Small intestine (tissue), 7 donors: ENCODE measurements around the gene KRTAP1-3. TPM values are rescaled to one million over a fixed set of nuclear protein-coding genes. Genes with fewer than 3 reads are reported as not detected.

Source experiments
- DNase-seq, 2 donors: peaks; one replicate each; pipeline versions ENCODE4 v3.0.0 to v3.0.0-alpha.2; 2013
- FAIRE-seq: peaks from 2 replicates; lab custom pipeline; 2012; peaks lifted over from hg19 to GRCh38; lab: Jason Lieb, UNC
- H3K27ac ChIP-seq, 3 donors: one replicate each; pipeline ENCODE4 v1.5.1; 2013; ENCODE audit warnings: low read length in 2 of 3, mild to moderate bottlenecking in 2 of 3, control low read depth in 1 of 3, inconsistent platforms in 1 of 3, low read depth in 1 of 3, moderate library complexity in 1 of 3
- H3K27me3 ChIP-seq, 3 donors: one replicate each; pipeline ENCODE4 v1.6.1; 2013; ENCODE audit warnings: low read length in 3 of 3, inconsistent platforms in 1 of 3; ENCODE audit not compliant: control insufficient read depth in 3 of 3, insufficient read depth in 3 of 3
- H3K36me3 ChIP-seq, 3 donors: one replicate each; pipeline ENCODE4 v1.6.1; 2013; ENCODE audit warnings: low read length in 3 of 3, inconsistent platforms in 1 of 3, low read depth in 1 of 3, mild to moderate bottlenecking in 1 of 3, moderate library complexity in 1 of 3; ENCODE audit not compliant: control insufficient read depth in 3 of 3, insufficient read depth in 2 of 3
- H3K4me1 ChIP-seq, 3 donors: one replicate each; pipeline ENCODE4 v1.6.1; 2013; ENCODE audit warnings: low read length in 2 of 3, inconsistent platforms in 1 of 3, low read depth in 1 of 3, mild to moderate bottlenecking in 1 of 3, moderate library complexity in 1 of 3; ENCODE audit not compliant: control insufficient read depth in 3 of 3, insufficient read depth in 2 of 3
- H3K4me3 ChIP-seq, 3 donors: one replicate each; pipeline ENCODE4 v1.5.1; 2013; ENCODE audit warnings: low read length in 3 of 3, control low read depth in 1 of 3, inconsistent platforms in 1 of 3, low read depth in 1 of 3, mild to moderate bottlenecking in 1 of 3, moderate library complexity in 1 of 3
- H3K9me3 ChIP-seq, 2 donors: one replicate each; pipeline ENCODE4 v1.6.1; 2013; ENCODE audit warnings: low read depth in 1 of 2, low read length in 1 of 2; ENCODE audit not compliant: control insufficient read depth in 2 of 2, insufficient read depth in 1 of 2
- WGBS, 3 donors: extraction: QIAGEN DNeasy Blood & Tissue Kit; methylation state at CpG; one replicate each; pipeline ENCODE4 v1.1.7; 2013; 5-methylcytosine and 5-hydroxymethylcytosine counted together
- polyA plus RNA-seq, 4 donors: library from polyadenylated mRNA; stranded (reverse) in 3 of 4; unstranded in 1 of 4; fragments of 200-250 nt in 3 of 4; fragments of 120-200 nt in 1 of 4; gene quantifications; one replicate each; pipeline versions ENCODE4 v1.2.1 to v1.2.3, GENCODE V29; 2013
- donor health status: healthy with polysubstance abuse.
- donor health status: control.
- donor health status: control.
- donor health status: Bipolar disorder and iron deficiency.
- donor health status: healthy.

Gene KRTAP1-3
- polyA plus RNA-seq, 4 donors = not detected

DNA sequence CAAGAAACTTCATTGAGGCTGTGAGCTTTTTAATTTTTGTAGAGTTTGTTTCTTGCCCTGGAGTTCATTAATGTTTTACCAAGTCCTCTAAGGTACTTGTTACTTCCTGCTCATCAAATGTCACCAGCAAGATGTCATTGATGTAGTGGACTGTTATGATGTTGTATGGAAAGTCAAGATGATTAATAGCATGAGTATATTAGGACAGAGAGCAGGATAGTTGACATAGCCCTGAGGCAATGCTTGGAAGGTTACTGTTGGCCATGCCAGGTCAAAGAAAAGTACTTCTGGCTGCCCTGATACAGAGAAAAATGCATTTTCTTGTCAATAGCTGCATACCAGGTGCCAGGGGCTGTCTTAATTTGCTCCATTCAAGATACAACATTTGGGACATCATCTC lies 14.3 kb downstream of the KRTAP1-3 start:
- no peak overlapping the region for H3K27ac ChIP-seq
- FAIRE-seq (no peak), DNase-seq (no peak)
- peaks cover 0 to 2% (median 0%) of the 10 kb centered on the region in 3 donors for H3K27me3 ChIP-seq
- no peak overlapping the region for H3K4me3 ChIP-seq
- no peaks in the 10 kb centered on the region for H3K36me3 ChIP-seq
- no peaks in the 10 kb centered on the region for H3K4me1 ChIP-seq
- no peaks in the 10 kb centered on the region for H3K9me3 ChIP-seq

DNA sequence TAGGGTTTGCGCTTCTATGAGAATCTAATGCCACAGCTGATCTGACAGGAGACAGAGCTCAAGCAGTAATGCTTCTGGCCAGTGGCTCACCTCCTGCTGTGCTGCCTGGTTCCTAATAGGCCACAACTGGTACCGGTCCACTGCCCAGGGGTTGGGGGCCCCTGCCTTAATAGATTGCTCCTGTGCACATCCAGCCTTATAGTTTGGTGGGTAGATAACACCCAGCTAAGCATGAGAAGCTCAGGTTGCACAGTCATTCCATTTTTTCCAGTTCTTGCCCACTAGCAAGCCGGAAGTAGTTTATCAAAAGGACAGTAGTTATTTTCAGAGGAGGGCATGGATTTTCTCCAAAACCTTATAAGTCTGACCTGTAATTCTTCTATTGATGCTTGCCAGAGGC lies 15.3 kb downstream of the KRTAP1-3 start:
- H3K27me3 ChIP-seq = peaks cover 0 to 2% (median 0%) of the 10 kb centered on the region in 3 donors
- DNase-seq (no peak), FAIRE-seq (no peak)
- H3K4me3 ChIP-seq = no peak overlapping the region
- H3K27ac ChIP-seq = no peak overlapping the region
- 94 to 98% (median 96%) methylated on average over 3 of the region's 3 CpGs for WGBS, 3 donors
- no peaks in the 10 kb centered on the region for H3K36me3 ChIP-seq
- no peaks in the 10 kb centered on the region for H3K9me3 ChIP-seq
- H3K4me1 ChIP-seq = no peaks in the 10 kb centered on the region

DNA sequence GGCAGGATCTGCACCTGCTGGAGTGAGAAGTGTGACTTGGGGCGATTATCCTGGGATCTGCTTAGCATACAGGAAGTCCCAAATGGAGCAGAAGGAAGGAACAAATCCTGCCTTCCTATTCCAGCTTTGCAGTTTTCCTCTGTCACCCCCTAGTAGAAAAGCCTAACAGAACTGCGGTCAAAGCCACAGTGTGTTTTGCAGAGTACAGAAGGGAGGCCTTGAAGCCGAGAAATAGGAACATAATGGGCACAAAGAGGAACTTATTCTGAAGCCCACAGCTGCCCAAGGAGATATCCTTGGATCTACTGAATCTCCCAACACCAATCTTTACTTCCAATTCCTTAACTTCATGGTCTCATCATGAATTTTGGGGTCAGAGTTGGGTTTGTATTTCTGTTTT lies 16.1 kb downstream of the KRTAP1-3 start:
- no peak overlapping the region for H3K4me3 ChIP-seq
- DNase-seq = no peak
- peaks cover 0 to 2% (median 0%) of the 10 kb centered on the region in 3 donors for H3K27me3 ChIP-seq
- no peaks in the 10 kb centered on the region for H3K36me3 ChIP-seq
- H3K9me3 ChIP-seq = no peaks in the 10 kb centered on the region
- H3K4me1 ChIP-seq = no peaks in the 10 kb centered on the region
- no peak overlapping the region for H3K27ac ChIP-seq
- WGBS, 3 donors = 65 to 86% (median 71%) methylated on average over 3 of the region's 3 CpGs
- FAIRE-seq = no peak

DNA sequence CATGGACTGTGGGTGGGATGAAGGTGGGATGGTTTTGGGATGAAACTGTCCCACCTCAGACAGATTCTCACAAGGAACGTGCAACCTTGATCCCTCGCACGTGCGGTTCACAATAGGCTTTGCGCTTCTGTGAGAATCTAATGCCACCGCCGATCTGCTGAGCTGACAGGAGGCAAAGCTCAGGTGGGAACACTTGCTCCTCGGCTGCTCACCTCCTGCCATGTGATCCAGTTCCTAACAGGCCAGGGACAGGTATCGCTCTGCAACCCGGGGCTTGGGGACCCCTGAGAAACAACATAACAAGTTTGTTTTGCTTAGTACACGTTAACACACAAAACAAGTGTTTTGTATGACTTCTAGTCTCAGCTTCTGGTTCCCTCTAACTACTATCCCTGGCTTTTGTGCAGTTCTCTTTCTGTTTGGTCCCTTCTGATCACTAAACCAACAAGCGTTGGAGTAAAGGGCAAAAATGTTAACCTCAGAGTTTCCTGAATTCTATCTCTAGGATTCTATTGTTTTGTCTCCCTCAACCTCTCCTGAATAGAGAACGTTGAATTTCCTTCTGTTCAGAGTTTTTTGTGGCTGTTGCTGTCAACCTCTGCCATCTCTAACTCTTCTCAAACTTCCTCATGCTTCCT lies 18.0 kb downstream of the KRTAP1-3 start:
- peaks cover 0 to 2% (median 0%) of the 10 kb centered on the region in 3 donors for H3K27me3 ChIP-seq

DNA sequence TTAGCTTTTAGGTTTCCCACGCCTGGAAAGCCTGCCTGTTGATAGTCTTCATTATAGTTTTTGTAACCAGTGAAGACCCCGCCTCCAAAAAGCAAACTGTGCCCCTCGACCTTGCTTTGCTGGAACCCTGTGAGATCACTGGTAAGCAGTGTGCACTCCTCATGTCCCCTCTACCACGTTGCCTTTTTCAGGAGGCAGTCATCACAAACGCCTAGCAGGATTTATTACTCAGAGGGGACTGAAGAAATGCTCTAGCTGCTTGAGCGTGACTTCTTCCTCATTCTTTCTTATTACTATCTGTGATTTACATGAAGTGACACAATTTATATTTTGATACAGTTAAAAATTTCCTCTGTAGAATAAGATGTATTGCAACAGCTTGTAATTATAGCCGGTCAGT lies 19.2 kb downstream of the KRTAP1-3 start:
- H3K4me3 ChIP-seq = no peak overlapping the region

More for the DNA sequence above, 18.0 kb downstream of the KRTAP1-3 start:
- no peaks in the 10 kb centered on the region for H3K9me3 ChIP-seq
- H3K36me3 ChIP-seq = no peaks in the 10 kb centered on the region
- no peaks in the 10 kb centered on the region for H3K4me1 ChIP-seq
- FAIRE-seq = no peak
- H3K27ac ChIP-seq = no peak overlapping the region
- WGBS, 3 donors = 81 to 84% (median 82%) methylated on average over 13 of the region's 13 CpGs
- H3K4me3 ChIP-seq = no peak overlapping the region
- no peak for DNase-seq

DNA sequence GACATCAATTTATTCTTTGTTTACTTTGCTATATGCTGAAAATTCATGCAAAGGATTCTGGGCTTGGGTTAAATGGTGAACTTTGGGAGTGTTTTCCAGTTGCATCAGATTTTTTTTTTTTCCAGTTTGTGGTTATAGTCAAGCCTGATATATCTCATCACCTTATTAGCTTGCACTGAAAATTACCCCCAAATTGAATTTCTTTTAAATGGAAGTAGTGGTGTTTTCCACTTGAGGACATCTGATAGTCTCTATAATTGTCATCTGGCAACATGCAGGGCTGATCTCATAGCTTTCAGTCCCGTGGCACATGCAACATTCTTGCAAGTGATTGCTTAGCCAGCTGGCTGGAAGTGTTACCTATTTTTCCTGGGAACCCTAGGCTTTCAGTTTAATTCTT lies 21.1 kb downstream of the KRTAP1-3 start:
- DNase-seq (no peak), FAIRE-seq (no peak)
- no peak overlapping the region for H3K27ac ChIP-seq
- H3K9me3 ChIP-seq = no peaks in the 10 kb centered on the region
- H3K36me3 ChIP-seq = no peaks in the 10 kb centered on the region
- H3K4me1 ChIP-seq = no peaks in the 10 kb centered on the region
- 17 to 33% (median 24%) methylated on average over 1 of the region's 1 CpG for WGBS, 3 donors
- H3K27me3 ChIP-seq = no peaks in the 10 kb centered on the region
- no peak overlapping the region for H3K4me3 ChIP-seq

More for the DNA sequence above, 19.2 kb downstream of the KRTAP1-3 start:
- no peak for FAIRE-seq
- no peaks in the 10 kb centered on the region for H3K36me3 ChIP-seq
- no peaks in the 10 kb centered on the region for H3K9me3 ChIP-seq
- no peak overlapping the region for H3K27ac ChIP-seq
- no peak for DNase-seq
- H3K27me3 ChIP-seq = peaks cover 0 to 2% (median 0%) of the 10 kb centered on the region in 3 donors
- 66 to 78% (median 67%) methylated on average over 7 of the region's 7 CpGs for WGBS, 3 donors
- H3K4me1 ChIP-seq = no peaks in the 10 kb centered on the region

DNA sequence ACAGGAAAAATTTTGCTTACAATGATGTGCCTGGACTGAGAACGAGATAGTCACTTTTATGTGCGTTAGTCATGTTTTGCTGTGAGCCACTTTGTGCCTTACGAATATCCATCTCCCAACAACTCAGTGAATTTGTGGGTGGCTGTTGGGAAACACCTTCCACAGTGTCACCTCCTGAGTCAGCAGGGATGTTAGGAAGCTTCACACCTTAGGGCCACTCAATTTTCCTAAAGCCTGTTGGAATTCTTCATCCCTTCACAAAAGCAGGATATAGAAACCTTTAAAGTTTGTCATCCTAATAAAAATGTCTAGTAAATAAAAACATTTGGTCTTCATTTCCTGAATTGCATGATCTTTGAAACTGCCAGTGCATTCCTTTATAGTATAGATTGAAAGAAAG lies 21.5 kb downstream of the KRTAP1-3 start:
- FAIRE-seq = no peak

DNA sequence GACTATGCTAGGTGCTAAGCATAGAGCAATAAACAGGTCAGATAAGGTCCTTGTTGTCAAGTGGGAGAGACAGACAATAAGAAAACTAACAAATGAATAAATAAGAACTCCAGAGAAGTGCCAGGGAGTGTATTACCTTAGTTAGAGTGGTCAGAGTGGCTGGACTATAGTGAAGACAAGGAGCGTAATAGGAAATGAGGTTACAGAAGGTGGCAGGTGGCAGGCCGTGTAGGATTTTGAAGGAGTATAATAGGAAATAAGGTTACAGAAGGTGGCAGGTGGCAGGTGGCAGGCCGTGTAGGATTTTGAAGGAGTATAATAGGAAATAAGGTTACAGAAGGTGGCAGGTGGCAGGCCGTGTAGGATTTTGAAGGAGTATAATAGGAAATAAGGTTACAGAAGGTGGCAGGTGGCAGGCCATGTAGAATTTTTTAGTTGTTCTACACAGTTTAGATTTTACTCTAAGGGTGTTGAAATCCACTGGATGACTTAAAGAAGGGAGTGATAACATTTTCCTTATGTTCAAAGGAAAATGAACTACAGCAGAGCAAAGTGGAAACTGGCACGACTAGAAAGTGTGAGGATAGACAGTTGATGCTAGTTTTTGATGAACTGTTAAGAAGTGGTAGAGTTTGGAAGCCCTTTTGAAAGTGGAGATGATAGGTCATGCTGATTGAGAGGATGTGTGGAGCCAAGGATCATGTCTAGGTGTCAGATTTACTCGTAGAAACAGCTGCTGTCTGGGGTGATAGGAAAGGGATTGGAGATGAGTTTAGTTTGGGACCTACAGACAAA lies 22.2 kb downstream of the KRTAP1-3 start:
- Histone ChIP-seq H3K4me3 (no peak overlapping the region), H3K27ac (no peak overlapping the region), H3K27me3 (no peaks in the 10 kb centered on the region), H3K9me3 (no peaks in the 10 kb centered on the region), H3K36me3 (no peaks in the 10 kb centered on the region), H3K4me1 (no peaks in the 10 kb centered on the region)
- WGBS, 3 donors = 72 to 78% (median 75%) methylated on average over 6 of the region's 6 CpGs
- DNase-seq (peak in 1 of 2 donors; percentile 1), FAIRE-seq (no peak)

More for the DNA sequence above, 21.5 kb downstream of the KRTAP1-3 start:
- H3K36me3 ChIP-seq = no peaks in the 10 kb centered on the region
- no peaks in the 10 kb centered on the region for H3K27me3 ChIP-seq
- no peak for DNase-seq
- H3K27ac ChIP-seq = no peak overlapping the region
- WGBS, 3 donors = 86 to 93% (median 91%) methylated on average over 3 of the region's 3 CpGs
- no peaks in the 10 kb centered on the region for H3K9me3 ChIP-seq
- no peaks in the 10 kb centered on the region for H3K4me1 ChIP-seq
- H3K4me3 ChIP-seq = no peak overlapping the region
